ENCODE measurements around the gene DOHH. TPM values are rescaled to one million over a fixed set of nuclear protein-coding genes. Genes with fewer than 3 reads are reported as not detected.
A peak's percentile ranks its signal among the peaks of the same experiment; 100 is the strongest.

The DOHH gene
- total and polyA plus RNA-seq, 9 of the 15 experiments (the other 6 are each of a cell fraction or from before 2014, with no cell fraction given) = 0.14 to 47.2 (median 5.1) TPM

- TF ChIP-seq, protein P1, sequence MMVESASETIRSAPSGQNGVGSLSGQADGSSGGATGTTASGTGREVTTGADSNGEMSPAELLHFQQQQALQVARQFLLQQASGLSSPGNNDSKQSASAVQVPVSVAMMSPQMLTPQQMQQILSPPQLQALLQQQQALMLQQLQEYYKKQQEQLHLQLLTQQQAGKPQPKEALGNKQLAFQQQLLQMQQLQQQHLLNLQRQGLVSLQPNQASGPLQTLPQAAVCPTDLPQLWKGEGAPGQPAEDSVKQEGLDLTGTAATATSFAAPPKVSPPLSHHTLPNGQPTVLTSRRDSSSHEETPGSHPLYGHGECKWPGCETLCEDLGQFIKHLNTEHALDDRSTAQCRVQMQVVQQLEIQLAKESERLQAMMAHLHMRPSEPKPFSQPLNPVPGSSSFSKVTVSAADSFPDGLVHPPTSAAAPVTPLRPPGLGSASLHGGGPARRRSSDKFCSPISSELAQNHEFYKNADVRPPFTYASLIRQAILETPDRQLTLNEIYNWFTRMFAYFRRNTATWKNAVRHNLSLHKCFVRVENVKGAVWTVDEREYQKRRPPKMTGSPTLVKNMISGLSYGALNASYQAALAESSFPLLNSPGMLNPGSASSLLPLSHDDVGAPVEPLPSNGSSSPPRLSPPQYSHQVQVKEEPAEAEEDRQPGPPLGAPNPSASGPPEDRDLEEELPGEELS (CRISPR knock-in tag; IDR thresholded peaks at IDR 0.05; ENCODE audit: borderline replicate concordance) = peak; percentile 90
- TF ChIP-seq GTF2A2 (tag; IDR thresholded peaks at IDR 0.05) (peak; percentile 55), LARP7 (IDR thresholded peaks at IDR 0.05) (no peak), GABPB1 (CRISPR knock-in tag; IDR thresholded peaks at IDR 0.05) (peak; percentile 88), FOXA3 (CRISPR knock-in tag; conservative IDR thresholded peaks at IDR 0.05 in 1 of 2, IDR thresholded peaks at IDR 0.05 in 1 of 2) (0 out of 4 replicates have a peak, but pooled peaks of 1 of the 2 experiments have one; percentile 51), ZC3H8 (IDR thresholded peaks at IDR 0.05) (no peak), SPI1 (IDR thresholded peaks at IDR 0.05; ENCODE audit: borderline replicate concordance, low read depth, low read length) (no peak), TGIF2 (CRISPR knock-in tag; IDR thresholded peaks at IDR 0.05) (0 out of 2 replicates have a peak, but pooled peaks have one; percentile 66), FUS (optimal IDR thresholded peaks at IDR 0.05; ENCODE audit: low read depth, low read length) (no peak), SAP30 (IDR thresholded peaks at IDR 0.05; ENCODE audit: borderline replicate concordance, insufficient read depth, low read depth, low read length, poor library complexity, severe bottlenecking) (peak; percentile 97), PHTF2 (CRISPR knock-in tag; IDR thresholded peaks at IDR 0.05) (no peak), POLR2AphosphoS5 (IDR thresholded peaks at IDR 0.05; ENCODE audit: control insufficient read depth, insufficient read depth, low read depth, low read length) (0 out of 2 replicates have a peak, but pooled peaks have one; percentile 65), IFI16 (CRISPR knock-in tag; IDR thresholded peaks at IDR 0.05) (no peak), TAF1 (IDR thresholded peaks at IDR 0.05; ENCODE audit: control insufficient read depth, extremely low read depth, insufficient read depth, low read length, severe bottlenecking) (peak; percentile 98), FOXP1 (CRISPR knock-in tag; IDR thresholded peaks at IDR 0.05) (peak; percentile 80; the same call in 1 of the 2 replicates), BHLHE40 (IDR thresholded peaks at IDR 0.05; ENCODE audit: low read length) (peak; percentile 97), DPF2 (IDR thresholded peaks at IDR 0.05) (0 out of 2 replicates have a peak, but pooled peaks have one; percentile 12), PML (IDR thresholded peaks at IDR 0.05; ENCODE audit: low read length) (peak; percentile 24; the same call in 1 of the 2 replicates), PCBP1 (IDR thresholded peaks at IDR 0.05; ENCODE audit: low read depth, low read length, poor library complexity, severe bottlenecking) (peak; percentile 38), ZBTB8A (IDR thresholded peaks at IDR 0.05; ENCODE audit: partially characterized antibody) (no peak), ZNF143 (CRISPR knock-in tag; IDR thresholded peaks at IDR 0.05) (peak; percentile 49; the same call in 1 of the 2 replicates), ZNF316 (IDR thresholded peaks at IDR 0.05) (peak; percentile 95), POLR2B (IDR thresholded peaks at IDR 0.05; ENCODE audit: low read depth, partially characterized antibody) (peak; percentile 57), SMAD2 (IDR thresholded peaks at IDR 0.05; ENCODE audit: low read depth, low read length) (no peak), RBFOX2 (IDR thresholded peaks at IDR 0.05; ENCODE audit: low read depth, low read length) (peak; percentile 98)
- TF ChIP-seq, protein P2, sequence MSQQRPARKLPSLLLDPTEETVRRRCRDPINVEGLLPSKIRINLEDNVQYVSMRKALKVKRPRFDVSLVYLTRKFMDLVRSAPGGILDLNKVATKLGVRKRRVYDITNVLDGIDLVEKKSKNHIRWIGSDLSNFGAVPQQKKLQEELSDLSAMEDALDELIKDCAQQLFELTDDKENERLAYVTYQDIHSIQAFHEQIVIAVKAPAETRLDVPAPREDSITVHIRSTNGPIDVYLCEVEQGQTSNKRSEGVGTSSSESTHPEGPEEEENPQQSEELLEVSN (IDR thresholded peaks at IDR 0.05; ENCODE audit: borderline replicate concordance in 1 of 2, extremely low read depth in 1 of 2, insufficient read depth in 1 of 2, insufficient read length in 1 of 2, low read depth in 1 of 2, low read length in 1 of 2, poor library complexity in 1 of 2, severe bottlenecking in 1 of 2) = peak; percentile 83 to 89
Measured at GRCh38 chr19:3500429-3501101, at the start of gene DOHH (continued).
